Measurements from ENCODE around the gene EPM2A. TPM values are rescaled to one million over a fixed set of nuclear protein-coding genes. Genes with fewer than 3 reads are reported as not detected.

The EPM2A gene
- total RNA-seq, 2 experiments from 2014 or later, result 34.9 to 39.2 TPM

DNA sequence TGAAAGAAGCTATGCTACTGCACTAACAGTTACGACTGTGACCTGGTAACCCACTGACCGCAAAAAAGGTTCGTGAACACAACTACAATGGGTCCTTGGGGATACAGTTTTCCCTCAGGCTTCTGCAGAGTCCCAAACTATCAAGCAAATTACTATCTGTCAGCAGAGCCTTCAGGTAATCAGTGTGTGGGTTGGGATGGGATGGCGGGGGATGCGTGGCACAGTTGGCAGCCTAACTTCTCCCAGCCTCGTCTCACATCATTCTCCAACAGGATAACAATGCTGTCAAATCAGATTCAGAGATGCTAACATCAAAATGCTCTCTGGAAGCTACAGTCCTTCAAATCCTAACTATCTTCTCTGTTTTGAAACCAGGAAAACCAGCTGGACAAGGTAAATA is 102.3 kb downstream of the EPM2A start:
- H3K4me2 ChIP-seq (ENCODE audit: low read length), result no peak overlapping the region

DNA sequence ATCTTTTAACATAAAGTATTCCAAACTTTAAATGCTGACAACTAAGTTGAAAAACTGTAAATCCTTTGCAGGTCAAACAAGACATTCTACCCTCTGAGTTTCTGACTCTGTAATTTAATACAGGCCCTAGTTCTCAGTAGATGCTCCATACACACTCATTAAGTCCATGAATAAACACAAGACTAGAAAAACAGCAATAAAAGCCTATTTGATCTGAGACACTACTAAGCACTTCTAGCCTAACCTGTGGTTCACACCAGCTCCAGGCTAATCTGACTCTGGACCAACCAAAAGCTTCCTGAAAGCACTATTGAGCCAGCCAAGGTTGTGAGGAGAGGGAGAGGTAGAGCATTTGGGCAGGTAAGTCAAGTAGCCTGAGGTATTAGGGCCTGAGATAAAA is 103.9 kb downstream of the EPM2A start:
- POLR2A ChIA-PET, result interaction anchor here (0.7 to 1.5 kb wide), 2 partner anchors 11 to 21 kb away, joined by 3 to 6 read pairs; no protein-coding TSS in a partner anchor

More for the DNA sequence above, 102.3 kb downstream of the EPM2A start:
- Histone ChIP-seq H3K79me2 (ENCODE audit: insufficient read depth, low read depth, low read length) (no peaks in the 10 kb centered on the region), H2AFZ (ENCODE audit: low read length) (no peak overlapping the region), H3K9me2 (ENCODE audit: insufficient read depth, low read length) (no peaks in the 10 kb centered on the region), H3K4me3 (ENCODE audit: low read depth, low read length, poor library complexity, severe bottlenecking) (no peak overlapping the region), H3K4me1 (ENCODE audit: insufficient read depth, low read length, poor library complexity, severe bottlenecking) (no peaks in the 10 kb centered on the region), H3K36me3 (ENCODE audit: insufficient read depth, low read length) (no peaks in the 10 kb centered on the region), H3K9me3 (ENCODE audit: low read length) (no peaks in the 10 kb centered on the region), H3K27ac (ENCODE audit: low read depth, low read length, poor library complexity, severe bottlenecking) (no peak overlapping the region), H4K20me1 (ENCODE audit: insufficient read depth, low read length) (0 out of 2 replicates have a peak, but pooled peaks cover 3% of the 10 kb centered on the region)
- no TSS peak for BruUV-seq (replicated peaks)
- TF ChIP-seq EZH2phosphoT487 (IDR thresholded peaks at IDR 0.05; ENCODE audit: borderline replicate concordance, low read depth, low read length), result no peak
- TF ChIP-seq, protein P1, sequence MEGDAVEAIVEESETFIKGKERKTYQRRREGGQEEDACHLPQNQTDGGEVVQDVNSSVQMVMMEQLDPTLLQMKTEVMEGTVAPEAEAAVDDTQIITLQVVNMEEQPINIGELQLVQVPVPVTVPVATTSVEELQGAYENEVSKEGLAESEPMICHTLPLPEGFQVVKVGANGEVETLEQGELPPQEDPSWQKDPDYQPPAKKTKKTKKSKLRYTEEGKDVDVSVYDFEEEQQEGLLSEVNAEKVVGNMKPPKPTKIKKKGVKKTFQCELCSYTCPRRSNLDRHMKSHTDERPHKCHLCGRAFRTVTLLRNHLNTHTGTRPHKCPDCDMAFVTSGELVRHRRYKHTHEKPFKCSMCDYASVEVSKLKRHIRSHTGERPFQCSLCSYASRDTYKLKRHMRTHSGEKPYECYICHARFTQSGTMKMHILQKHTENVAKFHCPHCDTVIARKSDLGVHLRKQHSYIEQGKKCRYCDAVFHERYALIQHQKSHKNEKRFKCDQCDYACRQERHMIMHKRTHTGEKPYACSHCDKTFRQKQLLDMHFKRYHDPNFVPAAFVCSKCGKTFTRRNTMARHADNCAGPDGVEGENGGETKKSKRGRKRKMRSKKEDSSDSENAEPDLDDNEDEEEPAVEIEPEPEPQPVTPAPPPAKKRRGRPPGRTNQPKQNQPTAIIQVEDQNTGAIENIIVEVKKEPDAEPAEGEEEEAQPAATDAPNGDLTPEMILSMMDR (conservative IDR thresholded peaks at IDR 0.05; ENCODE audit: low read length), result no peak
- no peak for DNase-seq (ENCODE audit: low spot score)
- ChIA-PET CTCF (ENCODE audit: unreplicated experiment) (interaction anchor here (1.3 kb wide), 1 partner anchor 8 kb away, joined by 6 read pairs; no protein-coding TSS in a partner anchor), POLR2A (interaction anchor here (0.6 to 0.9 kb wide), 2 partner anchors 15 to 17 kb away, joined by 3 read pairs; no protein-coding TSS in a partner anchor)
- intact Hi-C loops (cut with micrococcal nuclease; ENCODE audit: unreplicated experiment), result loop anchor here (10.0 kb wide), 2 partner anchors 252 to 1048 kb away; no protein-coding TSS in a partner anchor

More for the DNA sequence above, 103.9 kb downstream of the EPM2A start:
- no peak for DNase-seq (ENCODE audit: low spot score)
- no peaks in the 10 kb centered on the region for H3K79me2 ChIP-seq (ENCODE audit: insufficient read depth, low read depth, low read length)
- H3K36me3 ChIP-seq (ENCODE audit: insufficient read depth, low read length), result 0 out of 2 replicates have a peak, but pooled peaks cover 4% of the 10 kb centered on the region
- no peak overlapping the region for H3K27ac ChIP-seq (ENCODE audit: low read depth, low read length, poor library complexity, severe bottlenecking)
- CTCF ChIA-PET (ENCODE audit: unreplicated experiment), result no interaction called here
- H3K4me2 ChIP-seq (ENCODE audit: low read length), result no peak overlapping the region
- H4K20me1 ChIP-seq (ENCODE audit: insufficient read depth, low read length), result 0 out of 2 replicates have a peak, but pooled peaks cover 3% of the 10 kb centered on the region
- no peak overlapping the region for H2AFZ ChIP-seq (ENCODE audit: low read length)
- TF ChIP-seq, protein P1 (conservative IDR thresholded peaks at IDR 0.05; ENCODE audit: low read length), result no peak
- no peak for TF ChIP-seq EZH2phosphoT487 (IDR thresholded peaks at IDR 0.05; ENCODE audit: borderline replicate concordance, low read depth, low read length)
- H3K4me1 ChIP-seq (ENCODE audit: insufficient read depth, low read length, poor library complexity, severe bottlenecking), result no peaks in the 10 kb centered on the region
- intact Hi-C loops (cut with micrococcal nuclease; ENCODE audit: unreplicated experiment), result loop anchor here (10.0 kb wide), 2 partner anchors 253 to 1047 kb away; no protein-coding TSS in a partner anchor
- no peaks in the 10 kb centered on the region for H3K9me3 ChIP-seq (ENCODE audit: low read length)
- no TSS peak for BruUV-seq (replicated peaks)
- no peaks in the 10 kb centered on the region for H3K9me2 ChIP-seq (ENCODE audit: insufficient read depth, low read length)
- H3K4me3 ChIP-seq (ENCODE audit: low read depth, low read length, poor library complexity, severe bottlenecking), result no peak overlapping the region

All from OCI-LY7 (cell line).